ENCODE results near the gene CERS6.
"Not testable (repeated sequence)": the region's sequence is repeated elsewhere in the genome, so short reads cannot be mapped to it uniquely, and the experiment has no call there.

DNA sequence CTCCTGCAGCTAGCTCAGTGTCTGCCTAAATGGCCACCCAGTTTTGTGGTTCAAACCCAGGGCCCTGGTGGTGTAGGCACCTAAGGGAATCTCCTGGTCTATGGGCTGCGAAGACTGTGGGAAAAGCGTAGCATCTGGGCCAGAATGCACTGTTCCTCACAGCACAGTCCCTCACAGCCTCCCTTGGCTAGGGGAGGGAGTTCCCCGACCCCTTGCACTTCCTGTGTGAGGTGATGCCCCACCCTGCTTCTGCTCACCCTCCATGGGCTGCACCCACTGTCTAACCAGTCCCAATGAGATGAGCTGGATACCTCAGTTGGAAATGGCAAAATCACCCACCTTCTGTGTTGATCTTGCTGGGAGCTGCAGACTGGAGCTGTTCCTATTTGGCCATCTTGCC lies 43.0 kb upstream of the CERS6 start:
- TF ChIP-seq, protein P1, sequence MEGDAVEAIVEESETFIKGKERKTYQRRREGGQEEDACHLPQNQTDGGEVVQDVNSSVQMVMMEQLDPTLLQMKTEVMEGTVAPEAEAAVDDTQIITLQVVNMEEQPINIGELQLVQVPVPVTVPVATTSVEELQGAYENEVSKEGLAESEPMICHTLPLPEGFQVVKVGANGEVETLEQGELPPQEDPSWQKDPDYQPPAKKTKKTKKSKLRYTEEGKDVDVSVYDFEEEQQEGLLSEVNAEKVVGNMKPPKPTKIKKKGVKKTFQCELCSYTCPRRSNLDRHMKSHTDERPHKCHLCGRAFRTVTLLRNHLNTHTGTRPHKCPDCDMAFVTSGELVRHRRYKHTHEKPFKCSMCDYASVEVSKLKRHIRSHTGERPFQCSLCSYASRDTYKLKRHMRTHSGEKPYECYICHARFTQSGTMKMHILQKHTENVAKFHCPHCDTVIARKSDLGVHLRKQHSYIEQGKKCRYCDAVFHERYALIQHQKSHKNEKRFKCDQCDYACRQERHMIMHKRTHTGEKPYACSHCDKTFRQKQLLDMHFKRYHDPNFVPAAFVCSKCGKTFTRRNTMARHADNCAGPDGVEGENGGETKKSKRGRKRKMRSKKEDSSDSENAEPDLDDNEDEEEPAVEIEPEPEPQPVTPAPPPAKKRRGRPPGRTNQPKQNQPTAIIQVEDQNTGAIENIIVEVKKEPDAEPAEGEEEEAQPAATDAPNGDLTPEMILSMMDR (IDR thresholded peaks at IDR 0.05) = not testable (repeated sequence)
- not testable (repeated sequence) for TF ChIP-seq POLR2A (IDR thresholded peaks at IDR 0.05)

Data from testis (tissue), 2 donors.